OCI-LY3 (cell line): ENCODE results near the gene NGDN.

ENCODE experiments used
- CTCF ChIP-seq: fragments of 200-600, 300-600 bp; sonication (generic); IDR thresholded peaks from 2 replicates; pipeline ENCODE4 v1.5.1; 2014; ENCODE audit warnings: antibody characterized with exemption, low read length, low read depth
- EZH2phosphoT487 ChIP-seq: fragments of 200-600 bp; shearing (Covaris generic); IDR thresholded peaks from 2 replicates; pipeline ENCODE4 v1.6.1; 2018; ENCODE audit warnings: antibody characterized with exemption, mixed run types, low read depth

GRCh38 chr14:23452237-23452636, 17.3 kb upstream of the NGDN start:
- no peak for TF ChIP-seq CTCF
- TF ChIP-seq EZH2phosphoT487 = no peak
